Measurements from ENCODE around the gene PIP4K2A. TPM values are rescaled to one million over a fixed set of nuclear protein-coding genes. Genes with fewer than 3 reads are reported as not detected.

The PIP4K2A gene
- total RNA-seq, 1 experiment from 2014 or later, result 31.3 TPM

DNA sequence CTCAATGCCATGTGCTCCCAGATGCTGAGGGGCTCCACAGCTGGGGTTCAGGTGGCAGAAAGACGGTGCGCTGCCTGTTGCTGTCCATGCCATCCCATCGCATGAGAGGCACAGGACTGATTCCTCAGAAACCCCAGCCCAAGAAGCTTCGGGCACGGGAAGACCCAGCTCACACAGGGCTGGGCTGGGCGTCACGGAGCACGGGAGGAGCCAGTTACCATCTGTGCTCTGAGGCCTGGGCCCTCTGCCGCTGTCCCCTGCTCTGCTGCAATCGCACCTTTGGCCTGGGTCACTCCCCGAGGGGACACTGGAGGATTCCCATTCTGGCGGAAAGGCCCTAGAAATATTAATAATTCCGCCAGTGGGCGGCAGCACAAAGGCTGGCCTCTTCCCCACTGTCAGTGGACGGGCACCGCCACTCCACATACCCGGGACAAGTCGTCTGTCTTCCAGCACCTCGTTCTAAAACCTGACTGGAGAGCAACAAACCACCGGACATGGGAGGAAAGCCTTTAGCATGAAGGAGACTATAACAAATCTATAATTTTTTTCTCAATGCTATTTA, 92.1 kb downstream of the PIP4K2A start:
- DNase-seq (ENCODE audit: low read depth), result no peak

DNA sequence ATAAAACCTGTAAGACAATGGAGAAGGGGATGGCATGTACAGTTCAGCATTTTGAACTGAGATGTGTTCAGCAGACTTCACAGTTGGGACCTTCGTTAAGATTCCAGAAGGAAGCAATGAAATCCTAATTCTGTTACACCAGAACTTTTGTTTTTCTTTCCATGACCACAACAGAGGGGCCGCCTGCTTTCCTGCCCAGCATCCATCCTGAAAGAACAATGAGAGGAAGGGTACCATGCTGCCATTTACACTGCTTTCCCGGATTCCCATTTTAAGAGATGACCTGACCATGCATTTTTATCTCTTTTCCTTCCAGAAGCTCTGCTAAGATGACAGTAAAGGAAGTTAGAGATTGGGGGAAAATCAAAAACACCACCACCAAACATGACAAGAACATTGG, 92.7 kb downstream of the PIP4K2A start:
- no peak for DNase-seq (ENCODE audit: low read depth)

- DNase-seq (ENCODE audit: low read depth), result no peak
Measured at GRCh38 chr10:22620929-22621328, 93.4 kb downstream of the PIP4K2A start.

DNA sequence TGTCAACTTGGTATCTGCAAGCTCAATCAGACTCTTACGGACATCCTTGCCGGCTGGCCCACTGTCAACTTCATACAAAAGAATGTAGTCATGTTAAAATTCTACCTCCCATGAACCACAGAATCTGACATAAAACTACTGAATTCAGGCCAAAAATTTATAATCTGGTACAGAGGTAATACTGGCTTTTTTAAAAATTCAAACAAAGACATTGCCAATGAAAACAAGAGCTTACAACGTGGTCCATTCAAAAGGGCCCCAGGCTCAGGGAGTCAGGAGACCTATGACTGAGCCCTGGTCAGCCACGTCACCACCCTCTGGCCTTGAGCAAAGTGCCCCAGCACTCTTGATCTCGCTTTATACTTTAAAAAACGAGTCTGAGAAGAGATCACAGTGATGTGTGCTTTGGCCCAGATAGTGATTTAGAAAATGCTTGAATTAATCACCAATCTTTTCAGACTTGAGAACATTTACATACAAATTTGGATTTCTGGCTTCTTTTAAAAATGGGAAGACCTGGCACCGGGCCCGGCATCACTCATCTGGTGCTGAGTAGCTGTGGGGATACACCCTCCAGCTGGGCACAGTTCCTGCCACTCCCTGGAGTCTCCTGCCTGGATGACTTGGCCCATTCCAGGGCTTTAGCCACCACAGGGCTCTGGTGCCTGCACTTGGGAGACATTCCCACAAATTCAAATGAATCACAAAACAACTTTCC, 94.1 kb downstream of the PIP4K2A start:
- DNase-seq (ENCODE audit: low read depth), result peak; percentile 97

GRCh38 chr10:22619101-22619500, 95.3 kb downstream of the PIP4K2A start:
- peak; percentile 80 for DNase-seq (ENCODE audit: low read depth)

- no peak for DNase-seq (ENCODE audit: low read depth)
Measured at GRCh38 chr10:22618078-22618785, 96.1 kb downstream of the PIP4K2A start.

DNA sequence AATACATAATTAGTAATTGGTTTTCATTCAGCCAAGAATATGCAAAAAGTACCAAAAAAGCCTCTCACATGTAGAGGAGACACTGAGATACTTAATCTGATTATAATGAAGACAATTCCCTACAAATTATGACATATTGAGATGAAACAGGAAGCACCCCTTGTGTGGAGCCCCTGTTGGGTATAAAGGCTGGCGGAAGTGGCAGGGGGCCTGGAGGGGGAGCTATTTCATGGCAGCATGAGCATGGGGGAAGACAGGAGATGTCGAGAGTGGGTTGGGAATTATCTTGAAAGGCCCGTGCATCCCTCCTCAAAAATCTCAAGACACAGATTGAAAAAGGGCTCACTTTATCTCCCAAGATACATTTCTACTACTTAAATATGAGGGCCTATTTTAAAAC, 96.9 kb downstream of the PIP4K2A start:
- DNase-seq (ENCODE audit: low read depth), result no peak

DNA sequence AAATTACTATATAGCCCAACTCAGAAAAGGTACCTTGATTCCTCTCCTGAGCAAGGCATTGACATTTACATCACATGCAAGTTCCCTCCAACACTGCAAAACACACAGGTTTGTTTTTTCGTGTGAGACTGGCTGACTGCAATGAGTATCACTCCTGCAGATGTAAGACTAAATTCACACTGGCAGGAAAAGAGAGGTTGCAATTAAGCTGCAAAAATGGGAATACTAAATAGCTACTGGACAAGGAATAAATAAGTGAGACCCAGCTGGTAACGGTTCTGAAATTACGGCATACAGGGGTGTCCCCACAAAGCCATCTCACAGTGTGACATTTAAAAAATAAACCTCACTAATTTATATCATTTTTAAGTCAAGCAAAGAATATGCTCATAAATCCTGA, 97.3 kb downstream of the PIP4K2A start:
- DNase-seq (ENCODE audit: low read depth), result no peak

DNA sequence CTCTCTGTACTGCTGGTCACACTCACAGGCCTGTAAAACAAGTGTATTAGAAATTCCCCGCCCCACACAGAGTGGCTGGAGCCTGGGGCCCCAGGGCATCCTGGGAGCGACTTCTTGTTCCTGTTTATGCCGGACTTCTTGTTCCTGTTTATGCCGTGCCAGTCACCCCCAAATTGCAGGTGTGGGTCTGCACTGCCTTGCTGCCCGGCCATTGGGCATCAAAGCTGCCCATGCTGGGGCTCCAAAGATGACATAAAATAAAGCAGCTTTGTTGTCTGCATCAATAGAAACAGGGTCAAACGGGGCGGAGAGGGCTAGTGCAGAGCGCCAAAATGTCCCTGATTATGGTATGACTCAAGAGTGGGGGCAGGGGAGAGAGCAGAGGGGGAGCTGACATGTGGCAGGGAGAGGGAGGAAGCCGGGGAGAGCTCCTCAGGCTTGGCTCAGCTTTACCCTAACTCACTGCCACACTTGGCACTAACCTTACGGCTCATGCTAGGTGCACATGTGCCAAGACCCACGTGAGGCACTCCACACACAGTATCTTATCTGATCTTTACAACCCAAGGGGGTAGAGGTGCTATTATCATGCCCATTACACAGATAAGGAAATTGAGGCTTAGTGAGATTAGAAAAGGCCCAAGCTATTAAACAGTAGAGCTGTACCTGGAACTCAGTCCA, 98.4 kb downstream of the PIP4K2A start:
- peak; percentile 76 for DNase-seq (ENCODE audit: low read depth)

DNA sequence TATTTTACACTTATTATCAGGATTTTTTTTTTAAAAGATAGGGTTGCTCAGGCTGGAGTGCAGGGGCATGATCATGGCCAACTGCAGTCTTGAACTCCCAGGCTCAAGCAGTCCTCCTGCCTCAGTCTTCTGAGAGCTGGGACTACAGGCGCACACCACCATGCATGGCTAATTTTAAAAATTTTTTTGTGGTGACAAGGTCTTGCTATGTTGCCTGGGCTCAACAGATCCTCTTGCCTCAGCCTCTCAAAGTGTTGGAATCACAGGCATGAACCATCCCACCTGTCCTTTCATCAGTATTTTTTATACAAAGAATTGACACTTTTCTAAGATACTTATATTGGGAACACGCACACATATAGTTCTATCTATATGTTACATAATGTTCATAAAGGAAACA, 99.3 kb downstream of the PIP4K2A start:
- no peak for DNase-seq (ENCODE audit: low read depth)

DNA sequence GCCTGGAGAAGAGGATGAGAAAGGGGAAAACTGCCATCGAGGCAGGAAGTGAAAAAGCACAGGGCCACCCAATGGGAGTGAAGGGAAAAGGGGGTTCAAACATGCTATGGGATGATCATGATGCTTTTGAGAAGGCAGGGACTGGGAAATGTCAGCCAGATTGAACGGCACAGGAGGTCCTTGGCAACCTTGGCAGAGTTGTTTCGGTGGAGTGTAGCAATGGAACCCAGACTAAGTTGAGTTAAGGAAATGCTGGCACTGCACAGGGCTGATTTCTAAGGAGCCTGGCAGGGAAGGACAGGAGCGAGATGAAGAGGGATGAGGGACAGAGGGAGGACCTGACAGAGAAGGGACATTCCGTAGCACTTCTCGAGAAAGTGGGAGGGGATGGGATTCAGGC, 101.4 kb downstream of the PIP4K2A start:
- no peak for DNase-seq (ENCODE audit: low read depth)

- no peak for DNase-seq (ENCODE audit: low read depth)
Measured at GRCh38 chr10:22612318-22612717, 102.1 kb downstream of the PIP4K2A start.

GRCh38 chr10:22611425-22612115, 102.8 kb downstream of the PIP4K2A start:
- no peak for DNase-seq (ENCODE audit: low read depth)

GRCh38 chr10:22610610-22611009, 103.8 kb downstream of the PIP4K2A start:
- no peak for DNase-seq (ENCODE audit: low read depth)

- no peak for DNase-seq (ENCODE audit: low read depth)
Measured at GRCh38 chr10:22609719-22610465, 104.5 kb downstream of the PIP4K2A start.

GRCh38 chr10:22609251-22609650, 105.1 kb downstream of the PIP4K2A start:
- DNase-seq (ENCODE audit: low read depth), result no peak

GRCh38 chr10:22607261-22607660, 107.1 kb downstream of the PIP4K2A start:
- DNase-seq (ENCODE audit: low read depth), result no peak

GRCh38 chr10:22606164-22606614, 108.2 kb downstream of the PIP4K2A start:
- DNase-seq (ENCODE audit: low read depth), result peak; percentile 65

GRCh38 chr10:22605168-22605567, 109.2 kb downstream of the PIP4K2A start:
- DNase-seq (ENCODE audit: low read depth), result peak; percentile 67

GRCh38 chr10:22604344-22605126, 109.8 kb downstream of the PIP4K2A start:
- no peak for DNase-seq (ENCODE audit: low read depth)

Measured in LHCN-M2 (cell line).